ENCODE measurements around the gene ADGRD1.

ADGRD1 gene

DNA sequence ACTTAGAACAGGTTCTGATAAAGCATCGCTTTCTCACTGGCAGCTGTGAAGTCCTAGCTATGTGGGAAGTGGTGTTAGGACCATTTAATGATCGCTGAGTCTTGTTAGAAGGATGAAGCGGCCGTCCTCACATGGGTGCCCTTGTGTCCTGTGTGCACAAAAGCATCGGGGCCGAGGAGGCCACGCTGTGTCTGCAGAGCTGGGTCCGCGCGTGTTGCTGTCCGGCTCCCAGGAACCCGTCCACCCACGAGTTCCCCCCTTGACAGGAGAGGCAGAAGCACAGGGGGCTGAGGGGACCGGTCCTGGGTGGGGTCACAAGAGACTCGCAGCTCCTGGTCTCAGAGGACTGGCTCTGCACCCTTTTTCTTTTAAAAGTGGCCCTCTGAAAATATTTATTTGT is 90.4 kb downstream of the ADGRD1 start:
- no peak for TF ChIP-seq GATA2 (IDR thresholded peaks at IDR 0.05; ENCODE audit: low read depth, low read length)
- no peak for TF ChIP-seq GATA3 (IDR thresholded peaks at IDR 0.05; ENCODE audit: low read depth, low read length)

DNA sequence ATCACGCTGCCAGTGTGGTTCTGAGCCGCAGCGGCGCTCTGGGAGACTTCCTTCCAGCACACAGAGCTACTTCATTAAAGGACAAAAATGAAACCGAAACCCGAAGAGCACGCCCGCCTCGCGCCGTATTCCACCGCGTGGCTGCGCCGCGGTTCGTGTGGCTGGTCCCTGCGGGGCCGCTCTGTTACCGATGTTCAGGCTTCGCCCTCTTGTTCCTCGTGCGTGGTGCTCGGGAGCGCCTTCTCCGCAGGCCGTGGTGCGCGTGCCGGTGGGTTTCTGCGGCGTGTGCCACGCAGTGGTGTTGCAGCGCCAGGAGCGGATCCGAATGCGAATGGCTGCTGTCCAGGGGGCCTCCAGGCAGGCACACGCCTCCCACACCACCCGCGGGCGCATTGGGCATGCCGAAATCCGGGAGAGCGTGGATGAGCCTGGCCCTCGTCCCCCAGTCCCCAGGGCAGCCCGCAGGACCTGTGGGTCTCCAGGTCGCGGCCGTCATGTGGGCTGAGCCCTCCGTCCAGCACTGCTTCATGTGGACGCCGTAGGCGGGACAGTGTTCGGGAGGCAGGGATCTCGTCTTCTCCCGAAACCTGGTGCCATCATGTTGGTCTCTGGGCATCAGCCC is 91.2 kb downstream of the ADGRD1 start:
- no peak for TF ChIP-seq GATA3 (IDR thresholded peaks at IDR 0.05; ENCODE audit: low read depth, low read length)
- TF ChIP-seq GATA2 (IDR thresholded peaks at IDR 0.05; ENCODE audit: low read depth, low read length) = no peak

DNA sequence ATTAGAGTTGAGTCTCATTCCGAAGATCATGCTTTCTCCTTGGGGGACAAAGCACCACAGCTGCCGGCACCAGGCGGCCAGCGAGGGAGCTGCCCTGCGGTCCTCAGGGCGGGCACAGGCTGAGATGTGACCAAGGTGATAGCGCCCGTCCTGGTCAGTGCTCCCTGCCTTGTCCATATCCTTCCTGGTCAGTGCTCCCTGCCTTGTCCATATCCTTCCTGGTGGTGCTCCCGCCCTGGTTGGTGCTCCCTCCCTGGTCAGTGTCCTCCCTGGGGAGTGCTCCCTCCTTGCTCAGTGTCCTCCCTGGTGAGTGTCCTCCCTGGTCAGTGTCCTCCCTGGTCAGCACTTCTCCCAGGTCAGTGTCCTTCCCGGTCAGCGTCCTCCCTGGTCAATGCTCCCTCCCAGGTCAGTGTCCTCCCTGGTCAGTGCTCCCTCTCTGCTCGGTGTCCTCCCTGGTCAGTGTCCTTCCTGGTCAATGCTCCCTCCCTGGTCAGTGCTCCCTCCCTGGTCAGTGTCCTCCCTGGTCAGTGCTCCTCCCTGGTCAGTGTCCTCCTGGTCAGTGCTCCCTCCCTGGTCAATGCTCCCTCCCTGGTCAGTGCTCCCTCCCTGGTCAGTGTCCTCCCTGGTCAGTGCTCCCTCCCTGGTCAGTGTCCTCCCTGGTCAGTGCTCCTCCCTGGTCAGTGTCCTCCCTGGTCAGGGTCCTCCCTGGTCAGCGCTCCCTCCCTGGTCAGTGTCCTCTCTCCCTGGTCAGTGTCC is 92.2 kb downstream of the ADGRD1 start:
- TF ChIP-seq GATA3 (IDR thresholded peaks at IDR 0.05; ENCODE audit: low read depth, low read length) = no peak

DNA sequence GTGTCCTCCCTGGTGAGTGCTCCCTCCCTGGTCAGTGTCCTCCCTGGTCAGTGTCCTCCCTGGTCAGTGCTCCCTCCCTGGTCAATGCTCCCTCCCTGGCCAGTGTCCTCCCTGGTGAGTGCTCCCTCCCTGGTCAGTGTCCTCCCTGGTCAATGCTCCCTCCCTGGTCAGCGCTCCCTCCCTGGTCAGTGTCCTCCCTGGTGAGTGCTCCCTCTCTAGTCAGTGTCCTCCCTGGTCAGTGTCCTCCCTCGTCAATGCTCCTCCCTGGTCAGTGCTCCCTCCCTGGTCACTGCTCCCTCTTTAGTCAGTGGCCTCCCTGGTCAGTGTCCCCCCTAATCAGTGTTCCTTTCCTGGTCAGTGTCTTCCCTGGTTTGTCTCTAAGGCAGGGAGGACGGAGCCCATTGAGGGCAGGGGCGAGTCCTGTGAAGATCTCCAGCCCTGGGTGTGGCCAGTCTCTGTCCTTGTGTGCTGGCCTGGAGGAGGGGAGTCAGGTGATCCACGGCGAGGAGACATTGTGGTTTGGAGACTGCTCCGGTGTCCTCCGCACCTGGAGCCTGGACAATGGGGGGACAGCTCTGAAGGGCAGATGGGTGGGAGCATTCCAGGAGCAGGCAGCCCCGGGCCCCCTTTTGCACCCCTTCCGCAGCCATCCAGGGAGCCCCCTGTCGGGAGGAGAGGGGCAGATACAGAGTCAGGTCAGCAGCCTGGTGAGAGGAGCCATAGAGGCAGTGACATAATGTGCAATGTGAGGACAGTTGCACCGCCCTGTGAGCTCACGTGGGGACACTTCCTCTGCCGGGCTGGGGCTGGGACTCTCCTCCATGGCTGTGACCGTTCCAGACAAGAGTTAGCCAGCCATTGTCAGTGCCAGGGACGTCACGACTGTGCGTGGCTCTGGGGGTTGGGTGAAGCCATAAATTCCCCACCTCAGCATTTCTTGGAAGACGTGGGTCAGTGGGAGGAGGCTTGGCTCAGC is 93.4 kb downstream of the ADGRD1 start:
- TF ChIP-seq GATA3 (IDR thresholded peaks at IDR 0.05; ENCODE audit: low read depth, low read length) = no peak
- no peak for TF ChIP-seq GATA2 (IDR thresholded peaks at IDR 0.05; ENCODE audit: low read depth, low read length)

DNA sequence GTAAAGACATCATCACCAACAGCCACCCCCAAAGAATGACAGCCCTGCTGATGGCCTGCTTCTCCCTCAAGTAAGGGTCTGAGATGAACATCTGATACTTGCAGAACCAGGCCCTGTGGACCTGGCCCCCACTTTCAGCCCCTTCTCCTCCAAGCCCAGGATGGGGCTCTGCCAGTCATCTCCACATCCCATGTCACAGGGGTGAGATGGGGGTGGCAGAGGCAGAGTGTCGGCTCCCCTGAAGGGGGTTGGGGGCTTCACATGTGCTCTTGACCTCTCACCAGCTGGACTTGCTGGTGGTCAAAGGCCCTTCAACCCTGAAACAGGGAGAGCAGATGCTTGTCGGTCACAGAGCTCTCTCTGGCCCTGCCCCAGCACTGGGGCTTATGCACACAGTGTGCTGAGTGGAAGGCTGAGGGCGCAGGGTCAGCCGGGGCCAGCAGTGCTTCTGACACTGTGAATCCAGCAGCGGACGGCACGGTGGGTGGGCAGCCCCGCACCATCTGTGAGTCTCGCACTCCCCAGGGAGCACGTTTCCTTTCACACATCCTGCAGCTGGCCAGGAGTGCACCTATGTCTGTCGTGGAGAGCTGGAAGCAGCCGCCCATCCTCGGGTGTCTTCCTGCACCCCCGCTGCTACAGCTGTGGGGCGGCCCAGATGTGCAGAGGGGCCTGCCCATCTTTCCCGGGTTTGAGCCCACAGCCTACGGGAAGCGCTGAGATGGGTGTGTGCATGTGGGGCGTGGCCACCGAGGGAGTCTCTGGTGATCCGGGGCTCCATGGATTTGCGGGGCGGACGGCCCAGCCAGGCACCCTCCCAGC is 94.3 kb downstream of the ADGRD1 start:
- no peak for TF ChIP-seq GATA3 (IDR thresholded peaks at IDR 0.05; ENCODE audit: low read depth, low read length)
- no peak for TF ChIP-seq GATA2 (IDR thresholded peaks at IDR 0.05; ENCODE audit: low read depth, low read length)

DNA sequence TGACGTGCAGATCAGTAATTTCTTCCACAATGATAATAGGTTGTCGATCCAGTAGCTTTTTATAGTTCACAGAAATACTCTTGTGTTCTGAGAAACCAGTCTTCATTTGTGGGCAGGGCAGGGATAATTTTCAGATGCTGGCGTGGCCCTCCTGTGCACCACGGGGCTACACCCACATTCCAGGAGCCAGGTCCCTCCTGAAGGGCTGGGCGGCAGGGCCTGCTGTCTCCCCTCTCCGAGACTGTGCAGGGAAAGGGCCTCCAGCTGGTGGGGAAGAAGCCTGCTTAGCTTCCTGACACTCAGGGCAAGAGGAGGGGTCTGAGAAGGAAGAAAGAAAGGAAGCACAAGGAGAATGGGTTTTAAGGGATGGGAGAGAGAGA is 94.9 kb downstream of the ADGRD1 start:
- TF ChIP-seq GATA2 (IDR thresholded peaks at IDR 0.05; ENCODE audit: low read depth, low read length) (no peak), GATA3 (IDR thresholded peaks at IDR 0.05; ENCODE audit: low read depth, low read length) (no peak)

DNA sequence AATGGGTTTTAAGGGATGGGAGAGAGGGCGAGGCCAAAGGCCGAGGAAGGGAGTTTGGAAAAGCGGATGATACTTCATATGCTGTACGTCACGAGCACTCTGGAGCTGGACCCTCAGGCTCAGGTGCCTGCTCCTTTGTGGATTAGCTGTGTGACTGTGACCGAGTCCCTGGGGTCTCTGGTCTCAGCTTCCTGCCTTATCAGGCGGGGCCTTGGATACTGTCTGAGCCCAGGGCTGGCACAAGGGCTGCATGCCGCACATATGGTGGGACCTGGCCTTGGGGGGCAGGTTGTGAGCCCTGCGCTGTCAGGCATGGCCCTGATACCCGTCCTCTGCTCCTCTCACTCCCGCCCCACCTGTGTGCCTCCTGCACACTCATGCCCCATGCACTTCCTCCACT is 95.3 kb downstream of the ADGRD1 start:
- TF ChIP-seq GATA2 (IDR thresholded peaks at IDR 0.05; ENCODE audit: low read depth, low read length) = no peak
- no peak for TF ChIP-seq GATA3 (IDR thresholded peaks at IDR 0.05; ENCODE audit: low read depth, low read length)

DNA sequence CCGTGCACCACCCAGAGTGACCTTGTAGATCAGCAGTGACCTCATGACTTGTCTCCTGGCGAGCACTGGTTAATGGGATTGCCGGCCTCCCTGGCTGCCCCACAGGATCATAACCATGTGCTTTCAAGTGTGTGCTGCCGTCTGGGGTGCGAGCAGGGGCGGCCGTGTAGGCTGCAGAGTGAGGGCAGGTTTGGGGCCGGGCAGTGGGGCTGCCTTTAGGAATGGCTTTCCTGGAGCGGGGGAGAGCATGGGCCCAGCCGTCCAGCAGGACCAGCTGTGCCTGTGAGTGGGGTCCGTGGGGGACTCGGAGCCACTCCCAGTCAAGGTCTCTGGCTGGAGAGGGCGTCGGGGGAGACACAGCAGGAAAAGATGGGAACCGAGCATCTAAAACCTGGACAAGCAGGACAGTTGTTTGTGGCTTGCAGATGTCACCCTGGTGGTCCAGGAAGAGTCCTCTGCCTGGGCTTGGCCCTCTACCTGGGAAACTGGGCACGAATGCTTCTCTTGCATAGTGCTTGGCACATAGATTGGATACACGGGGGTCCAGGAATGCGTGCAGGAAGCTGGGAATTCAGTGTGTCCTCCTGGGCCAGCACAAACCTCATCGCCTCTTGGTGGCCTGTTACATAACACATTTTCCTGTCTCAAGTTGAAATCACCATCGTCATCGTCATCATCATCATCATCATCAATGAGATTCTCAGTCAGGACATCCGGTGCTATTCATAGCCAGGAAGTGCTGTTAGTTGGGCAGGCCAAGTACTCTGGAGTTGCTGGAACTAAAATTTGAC is 96.0 kb downstream of the ADGRD1 start:
- no peak for TF ChIP-seq GATA3 (IDR thresholded peaks at IDR 0.05; ENCODE audit: low read depth, low read length)
- TF ChIP-seq GATA2 (IDR thresholded peaks at IDR 0.05; ENCODE audit: low read depth, low read length) = no peak

DNA sequence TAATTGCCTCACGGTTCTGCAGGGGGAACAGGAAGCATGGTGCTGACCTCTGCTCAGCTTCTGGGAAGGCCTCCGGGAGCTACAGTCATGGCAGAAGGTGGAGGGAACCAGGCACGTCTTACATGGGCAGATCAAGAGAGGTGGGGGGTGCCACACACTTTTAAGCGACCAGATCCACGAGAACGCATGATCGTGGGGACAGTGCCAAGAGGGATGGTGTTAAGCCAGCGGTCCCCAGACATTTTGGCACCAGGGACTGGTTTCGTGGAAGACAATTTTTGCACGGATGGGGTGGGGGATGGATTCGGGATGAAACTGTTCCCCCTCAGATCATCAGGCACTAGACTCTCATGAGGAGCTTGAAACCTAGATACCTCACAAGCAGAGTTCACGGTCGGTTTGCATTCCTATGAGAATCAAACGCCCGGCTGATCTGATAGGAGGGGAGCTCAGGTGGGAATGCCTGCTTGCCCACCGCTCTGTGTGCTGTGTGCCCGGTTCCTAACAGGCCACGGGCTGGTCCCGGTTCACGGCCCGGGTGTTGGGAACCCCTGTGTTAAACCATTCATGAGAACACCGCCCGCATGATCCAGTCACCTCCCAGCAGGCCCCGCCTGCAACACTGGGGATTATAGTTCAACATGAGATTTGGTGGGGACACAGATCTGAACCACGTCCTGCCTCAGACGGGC is 96.9 kb downstream of the ADGRD1 start:
- TF ChIP-seq GATA2 (IDR thresholded peaks at IDR 0.05; ENCODE audit: low read depth, low read length) = no peak
- TF ChIP-seq GATA3 (IDR thresholded peaks at IDR 0.05; ENCODE audit: low read depth, low read length) = no peak

DNA sequence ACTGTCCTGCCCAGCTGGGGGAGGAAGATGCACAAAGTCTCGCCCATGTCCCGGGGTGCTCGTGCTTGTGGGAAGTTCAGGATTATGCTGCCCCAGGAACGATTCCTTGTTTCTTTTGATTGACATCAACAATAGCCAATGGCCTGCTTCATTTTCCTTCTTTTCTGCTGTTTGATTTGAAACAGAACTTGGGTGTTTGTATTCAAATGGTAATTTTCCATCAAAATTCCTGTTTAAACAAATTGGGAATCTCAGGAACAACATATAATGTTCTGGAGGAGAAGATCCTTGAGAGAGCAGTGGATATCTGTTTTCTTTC is 97.4 kb downstream of the ADGRD1 start:
- no peak for TF ChIP-seq GATA2 (IDR thresholded peaks at IDR 0.05; ENCODE audit: low read depth, low read length)
- no peak for TF ChIP-seq GATA3 (IDR thresholded peaks at IDR 0.05; ENCODE audit: low read depth, low read length)

DNA sequence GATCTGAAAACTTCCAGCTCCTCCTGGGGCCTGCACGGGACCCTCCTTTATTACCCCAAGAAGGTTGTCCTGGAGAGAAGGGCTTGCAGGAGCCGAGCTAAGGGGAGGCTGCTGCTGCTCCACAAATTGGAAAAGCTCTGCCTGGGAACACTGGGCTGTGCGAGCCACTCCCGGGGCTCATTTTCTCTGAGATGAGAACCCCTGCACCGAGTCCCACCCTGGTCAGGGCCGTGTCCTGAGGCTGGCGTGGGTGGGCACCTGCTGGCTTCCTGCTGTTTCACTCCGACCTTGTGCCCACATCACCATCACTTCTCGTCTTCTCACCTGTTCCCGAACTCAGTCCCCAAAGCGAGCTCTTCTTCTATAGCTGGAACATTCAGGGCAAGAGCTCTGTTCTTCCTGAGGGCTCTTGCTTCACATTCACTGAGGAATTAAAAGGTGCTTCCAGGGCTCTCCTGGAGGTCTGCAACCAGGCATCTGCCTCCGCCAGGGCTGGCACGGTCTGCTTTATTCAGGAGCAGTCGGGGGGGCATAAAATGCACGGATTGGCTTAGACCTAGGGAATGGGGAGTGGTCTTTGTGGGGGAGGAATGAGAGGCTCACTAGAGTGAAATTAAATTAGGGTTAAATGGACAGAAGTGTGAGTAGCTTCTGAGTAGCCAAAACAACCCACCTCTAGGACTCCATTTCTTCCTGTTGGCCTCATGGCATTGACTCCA is 98.5 kb downstream of the ADGRD1 start:
- TF ChIP-seq GATA2 (IDR thresholded peaks at IDR 0.05; ENCODE audit: low read depth, low read length) (no peak), GATA3 (IDR thresholded peaks at IDR 0.05; ENCODE audit: low read depth, low read length) (no peak)

DNA sequence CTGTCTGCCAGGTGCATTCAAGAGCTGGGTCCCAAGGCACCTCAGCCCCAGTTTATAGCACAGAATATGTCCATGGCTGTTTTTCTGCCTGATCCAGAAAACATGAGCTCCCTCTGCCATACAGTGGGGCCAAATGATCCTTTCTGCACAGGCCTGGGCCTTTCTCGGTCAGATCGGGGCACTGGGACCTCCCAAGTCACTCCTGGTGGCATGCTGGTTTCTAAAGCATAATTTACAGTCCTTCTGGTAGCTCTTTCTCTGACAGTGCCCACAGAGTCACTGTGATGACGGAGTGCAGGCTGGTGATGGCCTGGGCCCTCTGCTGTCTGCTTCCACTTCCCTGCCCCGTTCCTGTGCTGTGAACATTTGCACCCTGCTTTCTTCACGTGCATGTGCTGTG is 99.2 kb downstream of the ADGRD1 start:
- TF ChIP-seq GATA2 (IDR thresholded peaks at IDR 0.05; ENCODE audit: low read depth, low read length) (no peak), GATA3 (IDR thresholded peaks at IDR 0.05; ENCODE audit: low read depth, low read length) (no peak)

All from SH-SY5Y (cell line).